ENCODE results near the gene LUZP2.

Gene LUZP2

DNA sequence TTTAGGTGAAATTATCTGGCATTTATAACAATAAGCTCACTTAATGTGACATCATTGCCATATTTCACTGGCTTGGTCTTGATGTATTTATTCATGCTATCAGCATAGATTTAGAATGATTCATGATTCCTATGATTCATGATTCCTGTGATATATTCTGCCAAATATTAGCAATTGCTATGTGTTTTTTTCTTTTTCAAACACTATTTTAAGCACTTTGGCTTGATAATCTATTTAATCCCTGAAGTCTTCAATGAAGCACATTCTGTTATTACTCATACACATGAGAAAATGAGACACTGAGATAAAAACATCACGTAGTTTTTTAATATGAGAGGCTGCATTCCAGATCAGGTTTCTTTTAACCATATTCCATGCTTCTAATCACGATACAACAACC lies 78.5 kb downstream of the LUZP2 start:
- Histone ChIP-seq H3K9me2 (replicated peaks; ENCODE audit: insufficient read depth, low read length) (no peaks in the 10 kb centered on the region), H3K4me3 (ENCODE audit: low read length) (no peak overlapping the region), H3K4me2 (ENCODE audit: low read depth, low read length) (no peak overlapping the region), H3K27me3 (replicated peaks; ENCODE audit: insufficient read depth, low read length) (no peaks in the 10 kb centered on the region), H3F3A (ENCODE audit: insufficient read depth, low read length) (no peaks in the 10 kb centered on the region), H3K27ac (ENCODE audit: low read length) (no peak overlapping the region), H3K9ac (ENCODE audit: low read length) (no peak overlapping the region), H3K36me3 (replicated peaks; ENCODE audit: insufficient read depth, low read length) (no peaks in the 10 kb centered on the region), H4K20me1 (ENCODE audit: insufficient read depth, low read length) (no peaks in the 10 kb centered on the region), H3K79me2 (ENCODE audit: low read length) (no peaks in the 10 kb centered on the region), H3K4me1 (ENCODE audit: low read length) (no peaks in the 10 kb centered on the region), H2AFZ (ENCODE audit: low read length) (no peak overlapping the region), H3K9me3 (replicated peaks; ENCODE audit: insufficient read depth, low read length) (no peaks in the 10 kb centered on the region)
- TF ChIP-seq, protein P1, sequence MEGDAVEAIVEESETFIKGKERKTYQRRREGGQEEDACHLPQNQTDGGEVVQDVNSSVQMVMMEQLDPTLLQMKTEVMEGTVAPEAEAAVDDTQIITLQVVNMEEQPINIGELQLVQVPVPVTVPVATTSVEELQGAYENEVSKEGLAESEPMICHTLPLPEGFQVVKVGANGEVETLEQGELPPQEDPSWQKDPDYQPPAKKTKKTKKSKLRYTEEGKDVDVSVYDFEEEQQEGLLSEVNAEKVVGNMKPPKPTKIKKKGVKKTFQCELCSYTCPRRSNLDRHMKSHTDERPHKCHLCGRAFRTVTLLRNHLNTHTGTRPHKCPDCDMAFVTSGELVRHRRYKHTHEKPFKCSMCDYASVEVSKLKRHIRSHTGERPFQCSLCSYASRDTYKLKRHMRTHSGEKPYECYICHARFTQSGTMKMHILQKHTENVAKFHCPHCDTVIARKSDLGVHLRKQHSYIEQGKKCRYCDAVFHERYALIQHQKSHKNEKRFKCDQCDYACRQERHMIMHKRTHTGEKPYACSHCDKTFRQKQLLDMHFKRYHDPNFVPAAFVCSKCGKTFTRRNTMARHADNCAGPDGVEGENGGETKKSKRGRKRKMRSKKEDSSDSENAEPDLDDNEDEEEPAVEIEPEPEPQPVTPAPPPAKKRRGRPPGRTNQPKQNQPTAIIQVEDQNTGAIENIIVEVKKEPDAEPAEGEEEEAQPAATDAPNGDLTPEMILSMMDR (IDR thresholded peaks at IDR 0.05; ENCODE audit: low read length), result no peak
- no peak for TF ChIP-seq EZH2 (optimal IDR thresholded peaks at IDR 0.05; ENCODE audit: low read depth, low read length)
- no peak for TF ChIP-seq EZH2phosphoT487 (IDR thresholded peaks at IDR 0.05; ENCODE audit: low read length)
- DNase-seq, result no peak

DNA sequence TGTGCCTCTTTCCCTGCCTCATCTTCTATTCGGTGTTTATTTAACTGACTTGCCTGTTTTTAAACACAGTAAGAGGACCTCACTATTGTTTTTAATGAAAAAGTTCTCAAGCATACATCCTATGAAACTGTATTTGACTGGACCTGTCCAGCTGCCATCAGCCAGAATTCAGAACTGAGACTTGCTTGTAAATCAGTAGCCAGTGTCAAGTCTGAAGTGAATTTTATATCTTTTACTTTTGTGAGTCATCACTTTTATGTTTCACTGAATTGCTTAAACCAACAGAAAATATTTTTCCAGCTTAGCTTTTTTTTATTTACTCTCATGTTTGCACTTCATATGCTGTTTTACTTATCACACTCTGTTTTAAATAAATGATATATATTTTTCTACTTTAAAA lies 88.3 kb downstream of the LUZP2 start:
- no peak overlapping the region for H3K4me3 ChIP-seq (ENCODE audit: low read length)
- TF ChIP-seq, protein P1 (IDR thresholded peaks at IDR 0.05; ENCODE audit: low read length), result no peak
- TF ChIP-seq EZH2 (optimal IDR thresholded peaks at IDR 0.05; ENCODE audit: low read depth, low read length), result no peak
- TF ChIP-seq EZH2phosphoT487 (IDR thresholded peaks at IDR 0.05; ENCODE audit: low read length), result no peak
- H3K4me2 ChIP-seq (ENCODE audit: low read depth, low read length), result no peak overlapping the region
- no peaks in the 10 kb centered on the region for H3F3A ChIP-seq (ENCODE audit: insufficient read depth, low read length)
- no peaks in the 10 kb centered on the region for H3K9me3 ChIP-seq (replicated peaks; ENCODE audit: insufficient read depth, low read length)
- no peaks in the 10 kb centered on the region for H4K20me1 ChIP-seq (ENCODE audit: insufficient read depth, low read length)
- H3K27me3 ChIP-seq (replicated peaks; ENCODE audit: insufficient read depth, low read length), result no peaks in the 10 kb centered on the region
- DNase-seq, result no peak
- H3K9me2 ChIP-seq (replicated peaks; ENCODE audit: insufficient read depth, low read length), result no peaks in the 10 kb centered on the region; the same call in 1 of the 2 replicates
- no peaks in the 10 kb centered on the region for H3K79me2 ChIP-seq (ENCODE audit: low read length)
- H3K9ac ChIP-seq (ENCODE audit: low read length), result no peak overlapping the region
- H3K27ac ChIP-seq (ENCODE audit: low read length), result no peak overlapping the region
- H2AFZ ChIP-seq (ENCODE audit: low read length), result no peak overlapping the region
- H3K4me1 ChIP-seq (ENCODE audit: low read length), result no peaks in the 10 kb centered on the region
- no peaks in the 10 kb centered on the region for H3K36me3 ChIP-seq (replicated peaks; ENCODE audit: insufficient read depth, low read length)

DNA sequence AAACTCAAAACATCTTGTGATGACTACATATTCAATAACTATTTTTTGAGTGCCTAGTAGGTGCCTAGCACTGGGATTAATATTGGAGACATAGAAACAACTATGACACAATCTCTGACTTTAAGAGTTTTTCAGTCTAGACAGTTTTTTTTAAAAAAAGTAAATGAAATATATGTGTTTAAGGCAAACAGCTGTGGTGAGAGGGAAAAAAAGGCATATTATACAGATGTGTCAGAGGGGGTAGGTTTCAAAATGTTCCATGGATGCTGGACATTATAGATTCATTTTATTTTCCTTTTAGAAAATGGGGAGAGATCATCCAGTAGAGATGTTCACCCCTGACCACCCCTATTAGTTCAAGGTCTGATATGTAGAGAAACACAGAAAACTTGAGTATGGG lies 90.8 kb downstream of the LUZP2 start:
- H3K27ac ChIP-seq (ENCODE audit: low read length), result no peak overlapping the region
- H3K9ac ChIP-seq (ENCODE audit: low read length), result no peak overlapping the region
- H2AFZ ChIP-seq (ENCODE audit: low read length), result no peak overlapping the region
- no peak overlapping the region for H3K4me3 ChIP-seq (ENCODE audit: low read length)
- H4K20me1 ChIP-seq (ENCODE audit: insufficient read depth, low read length), result no peaks in the 10 kb centered on the region
- H3K27me3 ChIP-seq (replicated peaks; ENCODE audit: insufficient read depth, low read length), result no peaks in the 10 kb centered on the region
- H3K79me2 ChIP-seq (ENCODE audit: low read length), result no peaks in the 10 kb centered on the region
- H3K36me3 ChIP-seq (replicated peaks; ENCODE audit: insufficient read depth, low read length), result no peaks in the 10 kb centered on the region
- no peaks in the 10 kb centered on the region for H3K4me1 ChIP-seq (ENCODE audit: low read length)
- no peak for TF ChIP-seq EZH2phosphoT487 (IDR thresholded peaks at IDR 0.05; ENCODE audit: low read length)
- no peaks in the 10 kb centered on the region for H3K9me2 ChIP-seq (replicated peaks; ENCODE audit: insufficient read depth, low read length)
- H3K4me2 ChIP-seq (ENCODE audit: low read depth, low read length), result no peak overlapping the region
- no peaks in the 10 kb centered on the region for H3F3A ChIP-seq (ENCODE audit: insufficient read depth, low read length)
- DNase-seq, result no peak
- no peaks in the 10 kb centered on the region for H3K9me3 ChIP-seq (replicated peaks; ENCODE audit: insufficient read depth, low read length)

DNA sequence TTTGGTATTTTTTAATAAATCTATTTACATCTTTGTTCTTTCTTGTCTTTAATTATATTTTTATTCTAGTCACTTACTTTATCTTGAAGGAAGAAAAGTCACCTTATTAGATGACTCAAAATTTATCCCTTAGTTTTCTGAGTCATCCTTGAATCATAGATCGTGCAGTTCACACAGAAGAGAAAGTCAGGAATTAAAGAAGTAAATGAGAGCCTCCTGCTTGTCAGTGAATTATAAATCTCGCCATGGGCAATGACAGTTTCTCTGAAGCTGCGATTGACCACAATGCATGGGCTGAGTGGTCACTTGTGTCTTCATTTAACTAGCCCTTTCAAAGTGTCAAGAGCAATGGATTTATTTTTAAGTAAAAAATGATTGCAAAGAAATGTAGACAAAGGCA lies 91.2 kb downstream of the LUZP2 start:
- no peaks in the 10 kb centered on the region for H3K9me2 ChIP-seq (replicated peaks; ENCODE audit: insufficient read depth, low read length)
- no peaks in the 10 kb centered on the region for H3K4me1 ChIP-seq (ENCODE audit: low read length)
- TF ChIP-seq EZH2phosphoT487 (IDR thresholded peaks at IDR 0.05; ENCODE audit: low read length), result no peak
- TF ChIP-seq EZH2 (optimal IDR thresholded peaks at IDR 0.05; ENCODE audit: low read depth, low read length), result no peak
- TF ChIP-seq, protein P1 (IDR thresholded peaks at IDR 0.05; ENCODE audit: low read length), result no peak
- no peaks in the 10 kb centered on the region for H3K36me3 ChIP-seq (replicated peaks; ENCODE audit: insufficient read depth, low read length)
- H4K20me1 ChIP-seq (ENCODE audit: insufficient read depth, low read length), result no peaks in the 10 kb centered on the region
- H3K79me2 ChIP-seq (ENCODE audit: low read length), result no peaks in the 10 kb centered on the region
- no peaks in the 10 kb centered on the region for H3K27me3 ChIP-seq (replicated peaks; ENCODE audit: insufficient read depth, low read length)
- H3K9ac ChIP-seq (ENCODE audit: low read length), result no peak overlapping the region
- H3F3A ChIP-seq (ENCODE audit: insufficient read depth, low read length), result no peaks in the 10 kb centered on the region
- no peak overlapping the region for H3K4me3 ChIP-seq (ENCODE audit: low read length)
- no peak for DNase-seq
- H3K9me3 ChIP-seq (replicated peaks; ENCODE audit: insufficient read depth, low read length), result no peaks in the 10 kb centered on the region
- H3K4me2 ChIP-seq (ENCODE audit: low read depth, low read length), result no peak overlapping the region
- no peak overlapping the region for H2AFZ ChIP-seq (ENCODE audit: low read length)
- H3K27ac ChIP-seq (ENCODE audit: low read length), result no peak overlapping the region
